ENCODE measurements around the gene ADRB2. TPM values are rescaled to one million over a fixed set of nuclear protein-coding genes. Genes with fewer than 3 reads are reported as not detected.

The ADRB2 gene
- total RNA-seq, 1 experiment from 2014 or later, result 0.26 TPM

GRCh38 chr5:148816357-148816756 is 10.1 kb upstream of the ADRB2 start:
- H3K4me2 ChIP-seq (ENCODE audit: insufficient read depth, insufficient read length, low read length), result no peak overlapping the region
- no peak overlapping the region for H3K9ac ChIP-seq (ENCODE audit: extremely low read depth, insufficient read length, low read length)
- H3K14ac ChIP-seq (ENCODE audit: insufficient read depth, low read length), result no peak overlapping the region
- no peaks in the 10 kb centered on the region for H3K23me2 ChIP-seq (ENCODE audit: insufficient read length, low read depth, low read length, poor library complexity, severe bottlenecking)
- H3K56ac ChIP-seq (ENCODE audit: insufficient read length, low read depth, low read length), result no peak overlapping the region
- H2BK12ac ChIP-seq (ENCODE audit: insufficient read length, low read depth, low read length), result no peak overlapping the region
- Mint-ChIP-seq H3K27me3 (ENCODE audit: low read depth) (no peaks in the 10 kb centered on the region), H3K27ac (no peak overlapping the region), H3K4me1 (no peaks in the 10 kb centered on the region), H3K9me3 (no peaks in the 10 kb centered on the region), H3K36me3 (ENCODE audit: insufficient read depth in 1 of 3, low read depth in 3 of 3) (no peaks in the 10 kb centered on the region), H3K4me3 (no peak overlapping the region)
- no peak overlapping the region for H3K27ac ChIP-seq (ENCODE audit: insufficient read length, low read depth, low read length)
- WGBS (ENCODE audit: extremely low coverage, insufficient read length, low lambda C conversion rate), result no CpG with 5 or more reads among the region's 1 CpG
- no peak overlapping the region for H4K91ac ChIP-seq (ENCODE audit: insufficient read length, low read depth, low read length)
- H3K4ac ChIP-seq (ENCODE audit: low read depth, low read length), result no peak overlapping the region
- no peak overlapping the region for H3K23ac ChIP-seq (ENCODE audit: insufficient read length, low read depth, low read length)
- H2BK5ac ChIP-seq (ENCODE audit: insufficient read length, low read length), result no peak overlapping the region
- no peaks in the 10 kb centered on the region for H3K79me2 ChIP-seq (ENCODE audit: insufficient read depth, low read length)
- H4K5ac ChIP-seq (ENCODE audit: insufficient read length, low read depth, low read length), result no peak overlapping the region
- no peak overlapping the region for H2BK15ac ChIP-seq (ENCODE audit: low read depth, low read length)
- no peak overlapping the region for H3T11ph ChIP-seq (ENCODE audit: low read length)
- H3K4me1 ChIP-seq (ENCODE audit: insufficient read depth, low read length), result no peaks in the 10 kb centered on the region
- no peaks in the 10 kb centered on the region for H3K27me3 ChIP-seq (ENCODE audit: insufficient read depth, low read length)
- TF ChIP-seq CTCF (conservative IDR thresholded peaks at IDR 0.05), result no peak
- H3K18ac ChIP-seq (ENCODE audit: insufficient read length, low read depth, low read length), result no peak overlapping the region
- H2AFZ ChIP-seq (ENCODE audit: low read length), result no peak overlapping the region
- H2AK5ac ChIP-seq (ENCODE audit: insufficient read length, low read length), result no peak overlapping the region
- H3K79me1 ChIP-seq (ENCODE audit: insufficient read depth, low read depth, low read length, poor library complexity, severe bottlenecking), result no peaks in the 10 kb centered on the region
- H3K9me3 ChIP-seq (ENCODE audit: control insufficient read depth, low read depth, low read length), result no peaks in the 10 kb centered on the region
- H2BK20ac ChIP-seq (ENCODE audit: low read depth, low read length, poor library complexity, severe bottlenecking), result no peak overlapping the region
- H4K20me1 ChIP-seq (ENCODE audit: control insufficient read depth, insufficient read depth, insufficient read length), result no peaks in the 10 kb centered on the region
- DNase-seq, result no peak
- H4K8ac ChIP-seq (replicated peaks; ENCODE audit: insufficient read length, low read depth, low read length), result no peak overlapping the region
- no peak overlapping the region for H2BK120ac ChIP-seq (ENCODE audit: low read depth, low read length, poor library complexity, severe bottlenecking)

Data from H9 (cell line).